HEK293 (cell line): ENCODE data around the gene MECP2.
A peak's percentile ranks its signal among the peaks of the same experiment; 100 is the strongest.

ENCODE experiments used
- CTCF ChIA-PET: fragments of 350-600 bp; formaldehyde crosslinking; extraction: SDS; loops from one replicate; lab custom pipeline; 2021; ENCODE audit warnings: antibody characterized with exemption; lab: Yijun Ruan, JAX
- POLR2A ChIA-PET: fragments of 300-600 bp; formaldehyde crosslinking; extraction: SDS; loops from one replicate; lab custom pipeline; 2020; ENCODE audit warnings: antibody characterized with exemption, inconsistent platforms; lab: Yijun Ruan, JAX
- H3K27ac ChIP-seq: fragments of 200-500 bp; sonication (Bioruptor generic); 2 replicates; pipeline ENCODE4 v1.5.1; 2014; ENCODE audit warnings: low read depth, low read length, control low read depth, inconsistent platforms; ENCODE audit errors: extremely low read depth
- H3K36me3 ChIP-seq, 2 experiments: fragments of 200-500 bp in 1 of 2; sonication (Bioruptor generic) in 1 of 2; 1 replicate in 1 of 2; 2 replicates in 1 of 2; pipeline ENCODE4 v1.5.1; 2014 to 2017; ENCODE audit warnings: inconsistent platforms in 2 of 2, low read length in 2 of 2; ENCODE audit not compliant: control insufficient read depth in 2 of 2, insufficient read depth in 1 of 2
- H3K4me1 ChIP-seq: fragments of 200-500 bp; sonication (Bioruptor generic); 2 replicates; pipeline ENCODE4 v1.5.1; 2014; ENCODE audit warnings: mild to moderate bottlenecking, low read length, inconsistent platforms; ENCODE audit not compliant: control insufficient read depth, insufficient read depth
- H3K4me3 ChIP-seq: 2 replicates; pipeline ENCODE4 v1.5.1; 2011; ENCODE audit warnings: low read depth, mild to moderate bottlenecking, control low read depth, low read length, moderate library complexity
- H3K9me3 ChIP-seq: fragments of 200-500 bp; sonication (Bioruptor generic); 2 replicates; pipeline ENCODE4 v1.5.1; 2014; ENCODE audit warnings: low read depth, low read length, inconsistent platforms; ENCODE audit not compliant: control insufficient read depth, insufficient read depth
- GLI4 ChIP-seq: fragments of 450-650 bp; formaldehyde crosslinking; IDR thresholded peaks from 2 replicates; pipeline ENCODE4 v1.5.1; 2016; ENCODE audit warnings: missing biosample characterization, missing genetic modification characterization
- GLIS1 ChIP-seq: fragments of 450-650 bp; formaldehyde crosslinking; IDR thresholded peaks from 2 replicates; pipeline ENCODE4 v1.5.1; 2016; ENCODE audit warnings: missing biosample characterization, missing genetic modification characterization
- MZF1 ChIP-seq: fragments of 450-650 bp; formaldehyde crosslinking; IDR thresholded peaks from 2 replicates; pipeline ENCODE4 v1.5.1; 2017; ENCODE audit warnings: missing biosample characterization, missing genetic modification characterization, borderline replicate concordance
- PRDM1 ChIP-seq: fragments of 450-650 bp; formaldehyde crosslinking; IDR thresholded peaks from 2 replicates; pipeline ENCODE4; 2016; ENCODE audit warnings: missing biosample characterization, missing genetic modification characterization
- PRDM4 ChIP-seq: fragments of 450-650 bp; formaldehyde crosslinking; IDR thresholded peaks from 2 replicates; pipeline ENCODE4 v1.5.1; 2017; ENCODE audit warnings: missing biosample characterization, missing genetic modification characterization
- SALL2 ChIP-seq: fragments of 450-650 bp; formaldehyde crosslinking; IDR thresholded peaks from 2 replicates; pipeline ENCODE4 v1.5.0; 2017; ENCODE audit warnings: missing biosample characterization, mild to moderate bottlenecking, missing genetic modification characterization, borderline replicate concordance
- TCF7L2 ChIP-seq: IDR thresholded peaks from 2 replicates; pipeline ENCODE4 v1.6.1; 2011; ENCODE audit warnings: low read depth, mild to moderate bottlenecking, inconsistent platforms, low read length, moderate library complexity, borderline replicate concordance
- ZFP41 ChIP-seq: fragments of 450-650 bp; formaldehyde crosslinking; IDR thresholded peaks from 2 replicates; pipeline ENCODE4 v1.5.1; 2016; ENCODE audit warnings: missing biosample characterization, missing genetic modification characterization, borderline replicate concordance
- ZIC2 ChIP-seq: fragments of 450-650 bp; formaldehyde crosslinking; IDR thresholded peaks from 2 replicates; pipeline ENCODE4 v1.5.1; 2016; ENCODE audit warnings: missing biosample characterization, missing genetic modification characterization
- ZNF146 ChIP-seq: fragments of 450-650 bp; formaldehyde crosslinking; IDR thresholded peaks from 2 replicates; pipeline ENCODE4 v1.5.1; 2016; ENCODE audit warnings: missing biosample characterization, missing genetic modification characterization
- ZNF2 ChIP-seq: fragments of 450-650 bp; formaldehyde crosslinking; IDR thresholded peaks from 2 replicates; pipeline ENCODE4 v1.5.1; 2016; ENCODE audit warnings: missing biosample characterization, missing genetic modification characterization
- ZNF341 ChIP-seq: fragments of 450-650 bp; formaldehyde crosslinking; IDR thresholded peaks from 2 replicates; pipeline ENCODE4; 2016; ENCODE audit warnings: low read depth, missing biosample characterization, missing genetic modification characterization
- ZNF394 ChIP-seq: fragments of 450-650 bp; formaldehyde crosslinking; IDR thresholded peaks from 2 replicates; pipeline ENCODE4 v1.5.1; 2016; ENCODE audit warnings: missing biosample characterization, missing genetic modification characterization, mild to moderate bottlenecking, moderate library complexity, borderline replicate concordance
- ZNF423 ChIP-seq: fragments of 450-650 bp; formaldehyde crosslinking; IDR thresholded peaks from 2 replicates; pipeline ENCODE4 v1.5.1; 2016; ENCODE audit warnings: missing biosample characterization, missing genetic modification characterization
- ZNF48 ChIP-seq: fragments of 450-650 bp; formaldehyde crosslinking; IDR thresholded peaks from 2 replicates; pipeline ENCODE4 v1.5.1; 2016; ENCODE audit warnings: missing biosample characterization, missing genetic modification characterization
- ZNF571 ChIP-seq: fragments of 450-650 bp; formaldehyde crosslinking; IDR thresholded peaks from 2 replicates; pipeline ENCODE4 v1.5.0; 2017; ENCODE audit warnings: missing biosample characterization, missing genetic modification characterization
- ZNF626 ChIP-seq: fragments of 450-650 bp; sonication (Bioruptor Pico); formaldehyde crosslinking; IDR thresholded peaks from 2 replicates; pipeline ENCODE4 v1.5.1; 2018; ENCODE audit warnings: missing biosample characterization, missing genetic modification characterization, inconsistent platforms
- ZNF692 ChIP-seq: fragments of 450-650 bp; formaldehyde crosslinking; IDR thresholded peaks from 2 replicates; pipeline ENCODE4 v1.5.1; 2016; ENCODE audit warnings: missing biosample characterization, missing genetic modification characterization
- ZNF791 ChIP-seq: fragments of 450-650 bp; formaldehyde crosslinking; IDR thresholded peaks from 2 replicates; pipeline ENCODE4 v1.5.1; 2016; ENCODE audit warnings: missing biosample characterization, missing genetic modification characterization
- ZNF792 ChIP-seq: fragments of 450-650 bp; formaldehyde crosslinking; IDR thresholded peaks from 2 replicates; pipeline ENCODE4 v1.5.1; 2016; ENCODE audit warnings: missing biosample characterization, missing genetic modification characterization
- ZNF830 ChIP-seq: fragments of 450-650 bp; IDR thresholded peaks from 2 replicates; pipeline ENCODE4 v1.5.0; 2018; ENCODE audit warnings: missing biosample characterization, missing genetic modification characterization, low read depth, mild to moderate bottlenecking, moderate library complexity
- ZSCAN30 ChIP-seq: fragments of 450-650 bp; IDR thresholded peaks from 2 replicates; pipeline ENCODE4 v1.5.1; 2018; ENCODE audit warnings: missing biosample characterization, mild to moderate bottlenecking, missing genetic modification characterization, moderate library complexity
- ZXDB ChIP-seq: fragments of 450-650 bp; formaldehyde crosslinking; IDR thresholded peaks from 2 replicates; pipeline ENCODE4 v1.5.1; 2016; ENCODE audit warnings: missing biosample characterization, missing genetic modification characterization
- TF ChIP-seq, protein P1 (sequence below): fragments of 450-650 bp; formaldehyde crosslinking; IDR thresholded peaks from 2 replicates; pipeline ENCODE4 v1.5.1; 2016; ENCODE audit warnings: missing biosample characterization, missing genetic modification characterization
- TF ChIP-seq, protein P2 (sequence below): fragments of 450-650 bp; formaldehyde crosslinking; IDR thresholded peaks from 2 replicates; pipeline ENCODE4 v1.5.1; 2016; ENCODE audit warnings: missing biosample characterization, missing genetic modification characterization
- TF ChIP-seq, protein P3 (sequence below): fragments of 450-650 bp; formaldehyde crosslinking; IDR thresholded peaks from 2 replicates; pipeline ENCODE4 v1.5.1; 2016; ENCODE audit warnings: missing biosample characterization, missing genetic modification characterization

The MECP2 gene

DNA sequence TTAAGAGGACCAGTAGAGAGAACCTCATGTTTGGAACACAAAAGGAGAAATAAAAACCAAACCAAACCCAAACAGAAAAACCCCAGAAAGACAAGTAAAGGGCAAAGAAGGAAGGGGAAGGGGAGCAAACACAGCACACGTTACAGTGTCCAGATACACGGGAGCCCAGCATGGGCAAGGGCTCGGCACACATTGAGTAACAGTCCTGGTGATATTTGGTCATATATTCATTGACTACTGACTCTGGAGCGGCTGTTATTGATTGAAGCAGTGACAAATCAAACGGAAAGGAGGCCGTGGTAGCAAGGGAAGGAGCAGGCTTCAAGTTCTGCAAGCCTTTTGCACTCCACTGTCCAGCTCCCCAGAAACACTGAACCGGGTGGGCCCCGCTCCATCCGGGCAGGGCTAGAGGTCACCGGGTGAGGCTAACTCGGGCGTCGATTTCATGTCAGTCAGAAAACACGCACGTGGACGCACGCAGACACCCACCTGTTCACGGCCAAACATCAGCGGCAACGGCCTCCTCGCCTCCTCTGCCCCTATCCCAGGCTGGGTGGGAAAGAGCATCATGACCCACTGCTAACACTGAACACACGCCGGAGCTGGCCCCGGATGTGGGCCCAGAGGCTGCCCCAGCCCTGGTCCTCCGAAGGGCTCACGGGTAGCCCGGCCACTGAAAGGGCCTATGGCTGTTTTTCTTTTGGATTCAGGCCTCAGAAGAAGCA, 74.1 kb downstream of the MECP2 start (continued):
- TF ChIP-seq GLI4 (tag by site-specific recombination) (no peak), ZNF48 (tag by site-specific recombination) (no peak), ZSCAN30 (no peak), ZNF692 (tag by site-specific recombination) (peak; percentile 85), PRDM4 (tag by site-specific recombination) (no peak), MZF1 (tag by site-specific recombination) (no peak), ZFP41 (tag by site-specific recombination) (no peak)
- TF ChIP-seq, protein P1, sequence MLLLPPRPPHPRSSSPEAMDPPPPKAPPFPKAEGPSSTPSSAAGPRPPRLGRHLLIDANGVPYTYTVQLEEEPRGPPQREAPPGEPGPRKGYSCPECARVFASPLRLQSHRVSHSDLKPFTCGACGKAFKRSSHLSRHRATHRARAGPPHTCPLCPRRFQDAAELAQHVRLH (tag by site-specific recombination) = no peak

DNA sequence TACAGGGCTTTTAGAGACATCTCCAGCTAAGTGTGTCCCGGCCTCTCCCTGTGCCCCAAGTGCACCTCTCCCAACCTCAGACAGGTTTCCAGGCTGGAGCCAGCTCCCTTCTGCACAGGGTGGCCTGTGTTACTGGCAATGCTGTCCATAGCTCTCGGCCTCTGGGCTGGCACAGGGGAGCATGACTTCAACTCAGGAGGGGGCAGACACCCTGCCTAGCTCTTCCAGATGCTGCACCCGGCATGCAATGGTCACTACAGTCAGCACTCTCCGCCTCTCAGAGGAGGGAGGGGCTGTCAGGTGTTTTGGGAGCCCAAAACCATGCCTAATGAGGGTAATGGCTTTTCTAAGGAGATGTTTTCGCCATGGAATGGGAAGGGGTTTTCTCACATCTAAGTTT, 75.4 kb downstream of the MECP2 start:
- POLR2A ChIA-PET = interaction anchor here (1.7 kb wide), 1 partner anchor 8 kb away, joined by 4 read pairs; no protein-coding TSS in a partner anchor
- Histone ChIP-seq H3K4me3 (no peak overlapping the region), H3K36me3 (peaks cover 5 to 24% of the 10 kb centered on the region in 2 experiments; a peak in 2 of 3 replicates), H3K27ac (no peak overlapping the region), H3K4me1 (peaks cover 8% of the 10 kb centered on the region; the same call in 1 of the 2 replicates), H3K9me3 (no peaks in the 10 kb centered on the region)
- TF ChIP-seq ZNF792 (no peak), ZNF146 (no peak), GLIS1 (tag by site-specific recombination) (peak; percentile 48; the same call in 1 of the 2 replicates), ZNF2 (no peak), ZNF626 (no peak), ZNF341 (peak; percentile 78), ZIC2 (peak; percentile 77), ZNF423 (tag by site-specific recombination) (no peak), SALL2 (no peak)
- CTCF ChIA-PET = interaction anchor here (0.9 to 3.2 kb wide), 2 partner anchors 9 to 115 kb away, joined by 4 to 21 read pairs; no protein-coding TSS in a partner anchor

DNA sequence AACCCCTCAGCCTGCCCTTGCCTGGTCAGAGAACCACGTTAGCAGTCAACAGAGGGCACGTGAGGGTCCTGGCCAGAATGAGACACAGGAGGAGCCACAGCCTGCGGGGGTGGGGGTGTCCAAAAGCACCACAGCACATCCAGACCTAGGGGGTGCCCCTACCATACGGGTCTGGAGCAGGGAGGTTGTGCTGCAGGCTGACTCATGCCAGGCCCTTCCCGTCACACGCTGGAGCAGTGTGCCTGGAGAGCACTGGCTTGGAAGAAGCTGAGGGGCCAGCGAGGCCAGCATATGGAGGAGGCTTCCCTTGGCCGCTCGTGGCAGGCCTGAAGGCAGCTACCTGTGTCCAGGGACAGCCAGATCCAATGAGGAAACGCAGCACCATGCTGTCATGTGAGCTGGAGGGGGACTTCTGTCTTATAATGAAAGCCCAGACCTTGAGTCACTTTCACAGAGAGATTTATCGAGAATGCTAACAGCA, 76.3 kb downstream of the MECP2 start:
- no peak overlapping the region for H3K4me3 ChIP-seq
- TF ChIP-seq ZXDB (tag by site-specific recombination) = no peak
- 0 out of 2 replicates have a peak, but pooled peaks have one; percentile 22 for TF ChIP-seq ZNF394
- 0 out of 2 replicates have a peak, but pooled peaks have one; percentile 30 for TF ChIP-seq PRDM1 (tag by site-specific recombination)
- no peak for TF ChIP-seq ZNF830 (tag by site-specific recombination)
- no peak for TF ChIP-seq TCF7L2
- no peak for TF ChIP-seq ZNF791
- no peak for TF ChIP-seq ZNF571
- TF ChIP-seq, protein P2, sequence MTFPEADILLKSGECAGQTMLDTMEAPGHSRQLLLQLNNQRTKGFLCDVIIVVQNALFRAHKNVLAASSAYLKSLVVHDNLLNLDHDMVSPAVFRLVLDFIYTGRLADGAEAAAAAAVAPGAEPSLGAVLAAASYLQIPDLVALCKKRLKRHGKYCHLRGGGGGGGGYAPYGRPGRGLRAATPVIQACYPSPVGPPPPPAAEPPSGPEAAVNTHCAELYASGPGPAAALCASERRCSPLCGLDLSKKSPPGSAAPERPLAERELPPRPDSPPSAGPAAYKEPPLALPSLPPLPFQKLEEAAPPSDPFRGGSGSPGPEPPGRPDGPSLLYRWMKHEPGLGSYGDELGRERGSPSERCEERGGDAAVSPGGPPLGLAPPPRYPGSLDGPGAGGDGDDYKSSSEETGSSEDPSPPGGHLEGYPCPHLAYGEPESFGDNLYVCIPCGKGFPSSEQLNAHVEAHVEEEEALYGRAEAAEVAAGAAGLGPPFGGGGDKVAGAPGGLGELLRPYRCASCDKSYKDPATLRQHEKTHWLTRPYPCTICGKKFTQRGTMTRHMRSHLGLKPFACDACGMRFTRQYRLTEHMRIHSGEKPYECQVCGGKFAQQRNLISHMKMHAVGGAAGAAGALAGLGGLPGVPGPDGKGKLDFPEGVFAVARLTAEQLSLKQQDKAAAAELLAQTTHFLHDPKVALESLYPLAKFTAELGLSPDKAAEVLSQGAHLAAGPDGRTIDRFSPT = 0 out of 2 replicates have a peak, but pooled peaks have one; percentile 22
- TF ChIP-seq, protein P3, sequence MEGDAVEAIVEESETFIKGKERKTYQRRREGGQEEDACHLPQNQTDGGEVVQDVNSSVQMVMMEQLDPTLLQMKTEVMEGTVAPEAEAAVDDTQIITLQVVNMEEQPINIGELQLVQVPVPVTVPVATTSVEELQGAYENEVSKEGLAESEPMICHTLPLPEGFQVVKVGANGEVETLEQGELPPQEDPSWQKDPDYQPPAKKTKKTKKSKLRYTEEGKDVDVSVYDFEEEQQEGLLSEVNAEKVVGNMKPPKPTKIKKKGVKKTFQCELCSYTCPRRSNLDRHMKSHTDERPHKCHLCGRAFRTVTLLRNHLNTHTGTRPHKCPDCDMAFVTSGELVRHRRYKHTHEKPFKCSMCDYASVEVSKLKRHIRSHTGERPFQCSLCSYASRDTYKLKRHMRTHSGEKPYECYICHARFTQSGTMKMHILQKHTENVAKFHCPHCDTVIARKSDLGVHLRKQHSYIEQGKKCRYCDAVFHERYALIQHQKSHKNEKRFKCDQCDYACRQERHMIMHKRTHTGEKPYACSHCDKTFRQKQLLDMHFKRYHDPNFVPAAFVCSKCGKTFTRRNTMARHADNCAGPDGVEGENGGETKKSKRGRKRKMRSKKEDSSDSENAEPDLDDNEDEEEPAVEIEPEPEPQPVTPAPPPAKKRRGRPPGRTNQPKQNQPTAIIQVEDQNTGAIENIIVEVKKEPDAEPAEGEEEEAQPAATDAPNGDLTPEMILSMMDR (tag by site-specific recombination) = peak; percentile 58

More for the DNA sequence above, 76.3 kb downstream of the MECP2 start:
- peaks cover 8% of the 10 kb centered on the region; the same call in 1 of the 2 replicates for H3K4me1 ChIP-seq
- H3K36me3 ChIP-seq = peaks cover 5 to 24% of the 10 kb centered on the region in 2 experiments; a peak in 2 of 3 replicates
- H3K9me3 ChIP-seq = no peaks in the 10 kb centered on the region
- ChIA-PET CTCF (interaction anchor here (0.7 to 1.4 kb wide), 4 partner anchors 27 to 482 kb away, joined by 3 to 4 read pairs (median 4); no protein-coding TSS in a partner anchor), POLR2A (no interaction called here)
- peak overlapping the region; percentile 92; the same call in 1 of the 2 replicates for H3K27ac ChIP-seq
